Activated CD4-positive, alpha-beta T cell treated with anti-CD3 and anti-CD28 coated beads, Interleukin-2, amount 50 U/mL, for 4 hours (primary cell): ENCODE results near the gene CSNK2A1.
"Not testable (repeated sequence)": the region's sequence is repeated elsewhere in the genome, so short reads cannot be mapped to it uniquely, and the experiment has no call there.

Experiments used
- DNase-seq, 2 experiments: peaks; one replicate each; pipeline ENCODE4 v3.0.0-alpha.2; 2020

CSNK2A1 gene

DNA sequence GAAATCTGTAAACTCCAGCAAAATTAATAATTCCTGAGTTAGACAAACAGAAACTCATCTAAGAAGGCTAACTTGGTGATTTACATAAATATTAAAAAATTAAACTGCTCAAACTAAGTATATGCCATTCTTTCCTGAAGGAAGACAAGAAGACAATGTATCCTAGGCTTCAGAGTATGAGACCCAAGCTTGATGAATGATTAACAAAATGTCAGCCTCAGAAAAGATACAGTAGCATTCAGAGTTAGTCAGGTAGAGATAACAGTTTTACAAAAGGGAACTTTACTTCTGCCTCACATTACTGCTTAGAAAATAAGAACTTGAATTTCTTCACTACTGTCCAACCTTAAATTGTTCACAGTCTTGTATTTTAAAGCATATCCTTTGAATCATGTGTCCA is 12.0 kb downstream of the CSNK2A1 start:
- DNase-seq: no peak

DNA sequence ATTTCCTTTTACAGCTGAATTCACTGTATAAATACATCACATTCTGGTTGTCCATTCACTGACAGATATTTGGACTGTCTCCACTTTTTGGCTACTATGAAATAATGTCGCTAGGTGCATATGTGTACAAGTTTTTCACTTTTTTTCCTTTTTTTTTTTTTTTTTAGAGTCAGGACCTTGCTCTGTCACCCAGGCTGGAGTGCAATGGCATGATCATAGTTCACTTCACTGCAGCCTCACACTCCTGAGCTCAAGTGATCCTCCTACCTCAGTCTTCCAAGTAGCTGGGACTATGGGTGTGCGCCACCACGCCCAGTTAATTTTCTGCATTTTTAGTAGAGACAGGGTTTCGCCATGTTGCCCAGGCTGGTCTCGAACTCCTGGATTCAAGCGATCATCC is 13.3 kb downstream of the CSNK2A1 start:
- no peak for DNase-seq

DNA sequence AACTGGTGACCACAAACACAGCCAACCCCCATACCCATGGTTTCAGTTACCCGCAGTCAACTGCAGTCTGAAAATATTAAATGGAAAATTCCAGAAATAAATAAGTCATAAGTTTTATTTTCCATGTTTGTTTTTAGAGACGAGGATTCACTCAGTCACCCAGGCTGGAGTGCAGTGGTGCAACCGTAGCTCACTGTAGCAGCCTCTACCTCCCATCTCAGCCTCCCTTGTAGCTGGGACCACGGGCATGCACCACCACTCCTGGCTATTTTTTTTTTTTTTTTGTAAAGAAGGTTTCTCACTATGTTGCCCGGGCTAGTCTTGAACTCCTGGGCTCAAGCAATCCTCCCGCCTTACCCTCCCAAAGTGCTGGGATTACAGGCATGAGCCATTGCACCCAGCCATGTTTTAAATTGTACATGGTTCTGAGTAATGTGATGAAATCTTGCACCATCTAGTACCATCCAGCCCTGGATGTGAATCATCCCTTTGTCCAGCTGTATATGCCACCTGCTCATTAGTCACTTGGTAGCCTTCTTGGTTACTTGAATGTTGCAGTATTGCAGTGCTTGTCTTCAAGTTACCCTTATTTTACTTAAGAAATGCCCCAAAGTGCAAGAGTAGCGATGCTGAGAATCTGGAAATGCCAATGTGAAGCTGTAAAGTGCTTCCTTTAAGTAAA is 14.5 kb downstream of the CSNK2A1 start:
- DNase-seq: no peak

DNA sequence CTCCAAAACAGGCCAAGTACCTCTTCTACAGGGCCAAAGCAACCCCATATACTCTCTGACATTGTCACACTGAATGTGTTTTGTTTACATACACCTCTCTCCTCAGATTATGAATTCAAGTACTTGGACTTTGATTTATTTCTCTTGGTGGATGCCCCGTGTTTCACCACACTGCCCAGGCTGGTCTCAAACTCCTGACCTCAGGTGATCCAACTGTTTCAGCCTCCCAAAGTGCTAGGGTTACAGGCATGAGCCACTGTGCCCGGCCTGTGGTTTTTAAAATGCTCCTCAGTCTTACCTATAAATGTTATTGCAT is 16.1 kb downstream of the CSNK2A1 start:
- DNase-seq: no peak

DNA sequence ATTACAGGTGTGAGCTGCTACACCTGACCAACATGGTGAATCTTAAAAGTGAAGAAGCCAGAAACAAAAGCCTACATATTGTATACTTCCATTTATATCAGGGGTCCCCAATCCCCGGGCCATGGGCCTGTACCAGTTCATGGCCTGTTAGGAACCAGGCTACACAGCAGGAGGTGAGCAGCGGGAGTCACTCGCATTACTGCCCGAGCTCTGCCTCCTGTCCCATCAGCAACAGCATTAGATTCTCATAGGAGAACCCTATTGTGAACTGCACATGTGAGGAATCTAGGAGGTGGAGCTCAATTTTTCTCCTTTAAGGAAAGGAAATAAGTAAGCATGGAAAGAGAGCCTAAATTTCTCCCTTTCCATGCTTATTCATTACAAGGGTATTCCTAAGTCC is 21.7 kb downstream of the CSNK2A1 start:
- no peak for DNase-seq

DNA sequence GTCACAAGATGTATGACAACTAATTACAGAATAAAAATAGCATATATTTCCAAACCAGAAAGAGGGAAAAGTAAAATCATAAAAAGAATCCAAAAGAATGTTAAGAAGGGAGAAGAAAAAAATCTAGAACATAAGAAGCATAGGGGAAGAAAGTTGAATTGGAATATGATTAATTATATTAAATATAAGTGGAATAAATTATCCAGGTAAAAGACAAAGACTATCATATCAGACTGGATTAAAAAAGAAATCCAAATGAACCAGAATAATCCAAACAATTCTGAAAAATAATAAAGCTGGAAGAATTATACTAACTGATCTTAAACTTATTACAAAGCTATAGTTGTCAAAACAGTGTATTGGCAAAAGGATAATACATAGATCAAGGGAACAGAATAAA is 23.6 kb downstream of the CSNK2A1 start:
- DNase-seq: no peak

DNA sequence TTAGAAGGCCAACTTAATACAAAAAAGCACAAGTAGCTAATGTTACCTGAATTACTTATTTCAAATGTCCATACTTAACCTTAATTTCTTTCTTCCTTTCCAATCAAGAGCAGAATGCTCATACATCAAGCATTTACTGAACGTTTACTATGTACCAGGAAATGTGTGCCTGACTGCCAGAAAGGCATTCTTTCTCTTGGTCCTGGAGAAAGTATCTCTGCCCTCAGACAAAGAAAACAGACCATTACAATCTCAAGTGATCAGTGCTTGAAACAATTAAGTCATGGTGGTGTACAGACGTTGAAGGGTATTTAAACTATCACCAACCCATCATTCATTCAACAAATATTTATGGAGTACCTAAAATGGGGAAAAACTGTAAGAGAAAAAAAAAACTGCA is 26.4 kb downstream of the CSNK2A1 start:
- DNase-seq: no peak

DNA sequence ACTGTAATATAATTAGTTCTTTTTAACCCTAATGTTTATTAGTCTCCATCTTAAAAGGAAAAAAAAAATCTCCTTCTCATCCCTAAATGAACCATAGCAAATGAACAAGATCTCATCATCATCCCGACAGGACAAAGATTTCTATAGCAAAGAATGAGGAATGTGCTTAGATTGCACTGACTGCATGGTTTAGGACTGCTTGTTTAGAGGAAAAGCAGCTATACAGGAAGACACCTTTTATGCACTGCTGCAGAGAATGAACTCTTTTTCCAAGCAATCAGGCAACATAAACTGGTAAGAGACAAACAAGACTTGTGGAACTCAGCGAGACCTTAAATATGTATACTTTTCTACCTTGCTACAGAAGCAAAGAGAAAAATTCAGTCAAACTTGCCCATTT is 26.8 kb downstream of the CSNK2A1 start:
- no peak for DNase-seq

DNA sequence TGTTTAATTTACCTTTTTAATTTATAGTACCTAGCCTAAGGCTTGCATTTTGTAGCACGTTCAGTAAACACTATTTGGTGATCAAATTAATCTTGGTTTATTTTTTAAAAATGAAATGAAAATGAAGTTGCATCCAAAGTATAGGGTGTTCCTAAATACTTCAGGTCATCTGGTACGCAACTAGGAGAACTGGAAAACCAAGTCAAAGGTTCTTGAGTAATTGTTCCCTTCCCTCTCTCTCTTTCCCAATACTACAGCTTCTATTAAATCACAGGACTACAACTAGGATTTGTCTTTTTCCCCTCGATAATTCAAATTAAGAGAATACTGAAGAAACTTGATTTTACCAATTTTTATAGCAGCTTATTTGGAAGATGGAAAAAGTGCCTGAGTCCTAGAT is 27.9 kb downstream of the CSNK2A1 start:
- no peak for DNase-seq

DNA sequence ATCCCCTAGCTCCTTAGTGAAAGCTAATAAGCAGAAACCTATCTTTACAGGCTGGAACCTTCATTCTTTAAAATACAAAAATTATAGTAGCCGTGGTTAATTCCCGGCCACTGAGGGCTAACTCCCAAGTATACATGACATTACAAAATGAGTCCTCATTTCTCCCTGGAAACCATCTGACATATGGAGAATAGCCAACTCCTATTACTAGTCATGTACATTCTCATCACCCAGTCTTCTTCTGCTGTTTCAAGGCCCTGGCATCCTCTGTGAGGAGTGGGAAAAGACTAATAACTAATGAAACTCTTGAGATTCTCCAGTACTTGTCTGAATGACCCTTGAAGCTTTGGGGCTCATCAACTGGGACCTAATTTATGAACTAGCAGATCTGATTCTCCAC is 30.2 kb downstream of the CSNK2A1 start:
- no peak for DNase-seq

DNA sequence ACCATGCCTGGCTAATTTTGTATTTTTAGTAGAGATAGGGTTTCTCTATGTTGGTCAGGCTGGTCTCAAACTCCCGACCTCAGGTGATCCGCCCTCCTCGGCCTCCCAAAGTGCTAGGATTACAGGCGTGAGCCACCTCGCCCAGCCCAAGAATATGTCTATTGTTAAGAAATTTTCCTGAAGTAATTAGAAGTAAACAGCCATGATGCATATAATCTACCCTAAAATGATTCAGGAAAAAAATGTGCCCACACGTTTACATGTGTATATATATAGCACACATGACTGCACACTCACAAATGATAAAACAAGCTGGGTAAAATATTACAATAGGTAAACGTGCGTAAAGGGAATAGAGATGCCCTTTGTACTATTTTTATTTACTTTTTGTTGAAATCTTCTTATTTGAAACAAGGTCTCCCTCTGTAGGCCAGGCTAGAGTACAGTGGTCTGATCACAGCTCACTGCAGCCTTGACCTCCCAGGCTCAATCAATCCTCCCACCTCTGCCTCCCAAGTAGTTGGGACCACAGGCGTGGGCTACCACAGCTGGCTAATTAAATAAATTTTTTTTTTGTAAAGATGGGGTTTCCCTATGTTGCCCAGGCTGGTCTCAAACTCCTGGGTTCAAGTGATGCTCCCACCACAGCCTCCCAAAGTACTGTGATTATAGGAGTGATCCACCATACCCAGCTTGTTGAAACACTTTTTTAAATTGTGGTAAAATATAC is 33.1 kb downstream of the CSNK2A1 start:
- not testable (repeated sequence) for DNase-seq

DNA sequence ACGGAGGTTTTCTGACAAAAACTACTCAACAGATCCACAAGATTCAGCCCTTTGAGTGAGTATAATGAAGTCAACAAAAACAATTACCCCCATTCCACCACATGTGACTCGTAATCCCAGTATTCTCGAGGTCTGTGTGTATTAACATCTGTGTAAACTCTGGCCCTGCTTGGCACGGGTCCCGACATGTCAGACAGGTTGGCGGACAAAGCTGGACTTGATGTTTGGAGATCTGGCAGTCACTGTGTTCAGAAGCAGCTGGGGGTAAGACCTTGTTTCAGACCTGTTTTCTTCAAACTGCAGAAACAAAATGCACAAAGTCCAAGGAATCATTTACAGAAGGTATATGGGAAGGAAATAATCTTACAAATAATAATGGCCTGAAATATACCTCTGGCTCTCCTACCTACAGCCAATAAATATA is 35.2 kb downstream of the CSNK2A1 start:
- DNase-seq: not testable (repeated sequence)

DNA sequence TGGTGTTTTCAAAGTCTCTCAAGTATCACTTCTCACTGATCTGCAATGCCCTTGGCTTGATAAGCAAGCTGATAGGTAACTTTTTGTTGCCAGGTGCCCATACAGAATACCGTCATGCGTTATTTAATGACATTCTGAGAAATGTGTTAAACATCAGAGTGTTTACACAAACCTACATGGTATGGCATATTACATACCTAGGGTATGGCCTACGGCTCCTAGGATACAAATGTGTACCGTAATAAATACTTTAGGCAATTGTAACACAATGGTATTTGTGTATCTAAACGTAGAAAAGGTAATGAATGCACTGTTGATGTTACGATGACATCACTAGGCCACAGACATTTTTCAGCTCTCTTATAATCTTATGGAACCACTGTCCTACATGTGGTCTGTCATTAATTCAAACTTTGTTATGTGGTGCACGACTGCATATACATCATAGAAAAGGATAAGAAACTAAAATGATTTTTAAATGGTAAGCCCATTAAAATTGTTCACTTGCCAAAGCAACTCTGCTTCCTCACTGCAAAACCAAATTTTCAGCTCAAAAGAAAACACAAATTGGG is 35.7 kb downstream of the CSNK2A1 start:
- no peak for DNase-seq

DNA sequence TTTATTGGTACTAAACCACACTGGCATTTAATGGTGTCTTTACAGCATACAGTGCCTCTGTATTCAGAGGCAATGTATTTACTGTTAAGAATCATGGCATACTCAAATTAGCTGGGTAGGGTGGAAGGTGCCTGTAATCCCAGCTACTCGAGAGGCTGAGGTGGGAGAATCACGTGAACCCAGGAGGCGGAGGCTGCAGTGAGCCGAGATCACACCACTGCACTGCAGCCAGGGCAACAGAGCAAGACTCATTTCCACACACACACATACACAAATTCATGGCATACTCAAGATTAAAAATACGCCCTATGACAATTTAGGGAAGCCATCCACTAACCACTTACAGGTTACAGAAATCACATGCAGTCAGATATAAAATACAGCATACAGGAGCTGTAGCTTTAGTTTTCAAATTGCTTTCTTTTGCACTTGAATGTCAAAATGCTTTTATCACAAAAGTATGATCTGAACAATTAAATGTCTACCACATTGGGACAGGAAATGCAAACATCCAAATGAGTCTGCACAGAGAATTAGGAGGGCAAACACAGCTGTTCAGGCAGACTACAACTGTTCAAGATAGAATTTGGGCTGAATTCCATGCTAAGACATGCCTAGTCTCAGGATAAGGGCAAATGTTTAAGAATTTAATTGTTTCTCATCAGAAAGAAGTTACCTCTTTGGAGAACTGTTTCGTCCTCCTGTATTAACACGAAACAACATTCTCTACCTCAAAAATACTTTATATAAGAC is 36.4 kb downstream of the CSNK2A1 start:
- no peak for DNase-seq

DNA sequence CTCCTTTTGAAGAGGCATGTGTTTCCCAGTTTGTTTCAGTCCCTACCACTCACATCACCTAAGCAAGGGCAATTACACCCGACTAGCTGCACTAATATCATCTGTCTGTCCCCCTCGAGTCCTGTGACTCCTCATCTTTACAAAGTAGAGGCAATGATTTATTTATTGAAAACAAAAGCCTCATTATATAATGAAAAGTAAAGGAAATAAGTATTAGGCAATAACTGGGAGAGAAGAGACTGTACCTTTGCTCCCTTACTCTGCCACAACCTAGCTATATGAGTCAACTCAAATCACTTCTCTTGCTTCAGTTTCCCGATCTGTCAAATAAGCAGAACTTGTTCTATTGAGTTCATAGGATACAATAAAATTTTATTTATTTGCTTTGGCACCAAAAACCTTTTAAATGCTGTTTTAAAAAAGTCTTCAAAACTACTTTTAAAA is 38.9 kb downstream of the CSNK2A1 start:
- no peak for DNase-seq

DNA sequence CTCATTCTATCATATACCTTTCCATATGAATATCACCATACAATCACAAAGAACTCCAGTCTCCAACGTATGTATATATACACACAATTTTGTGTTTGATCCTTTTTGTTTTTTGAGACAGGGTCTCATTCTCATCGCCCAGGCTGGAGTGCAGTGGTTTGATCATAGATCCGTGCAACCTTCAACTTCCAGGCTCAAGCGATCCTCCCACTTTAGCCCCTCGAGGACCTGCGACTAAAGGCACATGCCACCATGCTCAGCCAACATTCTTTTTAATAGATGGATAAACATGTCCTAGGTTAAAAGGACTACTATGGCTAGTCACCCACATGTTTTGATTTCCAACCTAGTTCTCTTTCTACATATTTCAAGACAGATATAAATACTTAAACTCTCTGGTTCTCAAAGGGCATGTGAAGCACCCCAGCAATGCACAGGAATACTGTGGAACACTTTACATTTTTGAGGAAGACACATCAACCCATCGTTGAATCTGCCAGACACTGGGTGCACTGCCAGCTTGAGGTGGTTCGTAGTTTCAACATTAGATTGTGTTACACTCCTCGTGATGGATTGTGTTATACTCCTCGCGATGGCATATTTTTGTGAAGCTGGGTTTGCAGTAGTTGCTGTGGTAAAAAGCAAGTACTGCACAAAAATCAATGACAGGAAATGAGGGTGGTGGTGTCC is 40.4 kb downstream of the CSNK2A1 start:
- DNase-seq: no peak

DNA sequence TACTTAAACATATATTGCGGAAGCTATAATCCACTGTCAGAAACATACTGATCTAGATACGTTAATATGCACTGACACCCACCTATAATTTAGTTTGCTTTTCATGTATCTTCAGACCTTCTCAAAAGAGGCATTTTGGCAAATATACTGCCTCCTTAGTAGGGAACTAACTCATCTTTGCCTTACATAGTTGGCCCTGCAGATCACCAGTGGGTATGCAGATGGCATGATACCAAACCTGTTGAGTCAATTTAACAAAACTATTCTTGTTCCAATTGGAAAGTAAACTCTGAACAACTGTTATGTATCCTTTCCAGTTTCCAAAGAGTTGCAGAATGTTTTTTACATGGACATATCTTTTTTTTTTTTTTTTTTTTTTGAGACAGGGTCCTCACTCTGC is 45.6 kb downstream of the CSNK2A1 start:
- no peak for DNase-seq

DNA sequence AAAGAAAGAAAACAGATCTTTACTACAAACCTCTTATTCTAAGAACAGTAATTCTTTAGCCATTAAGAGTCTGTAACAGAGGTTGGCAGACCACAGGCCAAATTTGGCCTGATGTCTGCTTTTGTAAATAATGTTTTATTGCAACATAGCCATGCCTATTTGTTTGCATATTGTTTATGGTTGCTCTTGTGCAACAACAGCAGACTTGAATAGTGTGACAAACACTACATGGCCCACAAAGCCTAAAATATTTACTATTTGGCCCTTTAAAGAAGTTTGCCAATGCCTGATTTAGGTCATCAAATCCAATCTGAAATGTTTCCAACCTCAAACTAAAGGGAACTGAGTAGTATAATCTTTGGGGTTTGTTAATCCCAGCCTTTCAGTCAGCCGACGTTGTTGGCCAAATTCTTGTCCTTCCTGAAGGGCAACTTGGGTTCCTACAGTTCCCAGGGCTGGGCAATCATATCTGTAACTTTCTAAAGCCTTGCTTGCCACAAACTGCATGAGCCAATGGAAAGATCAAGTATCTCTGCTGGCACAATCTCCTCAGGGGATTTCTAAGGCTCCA is 47.4 kb downstream of the CSNK2A1 start:
- no peak for DNase-seq

DNA sequence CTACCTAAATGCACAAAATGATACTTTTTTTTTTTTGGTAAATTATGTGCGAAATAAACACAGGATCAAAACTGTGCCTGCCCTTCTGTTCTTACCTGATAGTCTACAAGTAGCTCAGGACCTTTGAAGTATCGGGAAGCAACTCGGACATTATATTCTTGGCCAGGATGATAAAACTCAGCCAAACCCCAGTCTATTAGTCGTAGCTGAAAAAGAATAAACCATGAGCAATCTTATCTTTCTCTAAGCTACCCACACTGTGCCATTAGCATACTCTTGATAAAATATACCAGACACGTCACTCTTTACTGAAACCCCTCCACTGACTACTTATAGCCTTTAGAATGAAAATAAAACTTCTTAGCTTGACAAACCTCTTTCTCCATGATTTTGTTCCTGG is 51.4 kb downstream of the CSNK2A1 start:
- DNase-seq: no peak

DNA sequence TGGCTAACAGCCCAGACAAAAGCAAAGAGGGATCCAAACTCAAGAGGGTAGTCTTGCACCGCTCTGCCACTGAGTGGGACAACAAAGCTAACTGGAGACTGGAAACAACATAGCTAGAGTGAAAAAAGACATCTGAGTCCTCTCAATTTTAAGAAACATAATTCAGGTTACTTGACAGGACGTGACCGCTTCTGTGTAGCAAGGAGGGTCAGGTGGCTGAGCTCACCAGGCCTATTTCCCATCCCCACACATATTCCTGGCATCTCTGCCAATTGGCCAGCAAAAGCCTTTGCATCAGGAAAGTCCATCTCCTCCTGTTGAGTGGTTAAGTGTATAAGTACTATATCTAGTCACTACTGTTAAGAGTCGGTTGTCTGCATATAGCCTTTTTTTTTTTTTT is 55.9 kb downstream of the CSNK2A1 start:
- no peak for DNase-seq

DNA sequence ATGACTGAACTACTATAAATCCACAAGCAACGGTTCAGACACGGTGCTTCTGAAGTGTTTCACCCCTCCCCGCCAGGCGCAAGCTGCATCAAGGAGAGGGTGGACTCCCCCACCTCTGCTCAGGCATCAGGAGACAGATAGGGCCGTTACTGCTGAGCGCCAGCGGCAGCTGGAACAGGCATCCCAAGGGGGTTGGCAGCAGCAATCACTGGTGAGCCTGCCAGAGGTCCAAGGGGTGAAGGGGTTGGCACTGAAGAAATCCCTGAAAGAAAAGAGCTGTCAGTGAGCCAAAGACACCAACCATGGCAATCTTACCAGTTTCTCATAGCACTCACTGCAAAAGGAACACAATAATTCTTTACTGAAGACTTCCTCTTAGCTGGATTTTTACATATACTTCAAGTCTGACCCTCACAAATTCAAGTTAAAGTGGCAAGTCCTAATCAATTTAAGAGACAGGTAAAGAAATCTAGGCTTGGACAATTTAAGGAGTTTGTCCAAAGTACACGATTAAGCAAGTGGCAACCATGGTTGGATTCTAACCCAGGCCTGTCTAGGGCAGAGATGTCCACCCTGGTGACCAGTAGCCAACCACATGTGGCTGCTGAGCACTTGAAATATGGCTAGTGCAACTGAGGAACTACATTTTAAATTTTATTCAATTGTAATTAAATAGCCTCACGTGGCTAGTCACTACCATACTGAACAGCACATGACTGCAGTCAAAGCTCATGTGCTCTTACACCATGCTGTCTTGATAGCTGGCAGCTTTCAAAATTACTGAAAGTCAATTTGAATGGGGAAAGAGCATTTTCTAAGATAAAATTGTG is 59.6 kb downstream of the CSNK2A1 start:
- no peak for DNase-seq

DNA sequence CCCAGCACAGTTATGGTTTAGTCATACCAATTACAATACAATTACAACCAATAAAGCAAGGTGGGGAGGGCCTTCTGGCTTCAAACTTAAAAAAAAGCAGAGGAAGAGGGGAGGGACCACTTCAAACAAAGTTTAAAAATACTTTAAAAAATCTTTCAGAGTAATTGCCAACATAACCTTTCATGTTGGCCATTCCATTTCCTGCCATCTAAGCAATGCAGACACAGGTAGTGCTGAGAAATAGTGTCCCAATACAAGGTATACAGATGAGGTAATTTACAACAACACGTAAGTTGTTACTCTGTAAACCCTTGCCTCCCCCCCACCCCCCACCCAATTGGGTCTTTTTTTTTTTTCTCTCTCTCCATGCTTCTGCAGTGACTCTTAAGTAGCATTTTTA is 62.4 kb downstream of the CSNK2A1 start:
- DNase-seq: no peak
